Sigmoid colon (tissue), 7 donors: ENCODE results near the gene ACO2. TPM values are rescaled to one million over a fixed set of nuclear protein-coding genes. Genes with fewer than 3 reads are reported as not detected.
A peak's percentile ranks its signal among the peaks of the same experiment; 100 is the strongest.
"Not testable (repeated sequence)": the region's sequence is repeated elsewhere in the genome, so short reads cannot be mapped to it uniquely, and the experiment has no call there.

Experiments used
- DNase-seq: peaks from one replicate; pipeline ENCODE4 v3.0.0-alpha.2; 2019
- H3K27ac ChIP-seq, 4 donors: fragments of 200-600 bp; sonication (generic); one replicate each; pipeline ENCODE4 v1.5.1; 2016 to 2019; ENCODE audit warnings: mild to moderate bottlenecking in 1 of 4
- H3K27me3 ChIP-seq, 3 donors: fragments of 200-600 bp; sonication (generic); one replicate each; pipeline ENCODE4 v1.5.1; 2019; ENCODE audit warnings: mild to moderate bottlenecking in 1 of 3
- H3K36me3 ChIP-seq, 4 donors: fragments of 200-600 bp; sonication (generic); one replicate each; pipeline ENCODE4 v1.5.1; 2016 to 2019
- H3K4me1 ChIP-seq, 4 donors: fragments of 200-600 bp; sonication (generic); one replicate each; pipeline ENCODE4 v1.5.1; 2017 to 2019
- H3K4me3 ChIP-seq, 4 donors: fragments of 200-600 bp; sonication (generic); one replicate each; pipeline ENCODE4 v1.5.1; 2017 to 2019; ENCODE audit warnings: mild to moderate bottlenecking in 2 of 4, moderate library complexity in 1 of 4
- H3K9me3 ChIP-seq, 4 donors: fragments of 200-600 bp in 3 of 4; sonication (generic) in 3 of 4; one replicate each; pipeline versions ENCODE4 v1.5.1 to v1.6.1; 2013 to 2019
- EP300 ChIP-seq, 4 donors: sonication (generic); formaldehyde crosslinking; IDR thresholded peaks; one replicate each; pipeline ENCODE4 v1.6.1; 2017; ENCODE audit warnings: antibody characterized with exemption in 4 of 4
- POLR2A ChIP-seq, 2 donors: fragments of 450-650 bp; IDR thresholded peaks; one replicate each; pipeline ENCODE4 v1.6.1; 2016; ENCODE audit warnings: antibody characterized with exemption in 2 of 2, mild to moderate bottlenecking in 2 of 2, moderate library complexity in 2 of 2
- POLR2AphosphoS5 ChIP-seq, 4 donors: sonication (generic); formaldehyde crosslinking; IDR thresholded peaks; one replicate each; pipeline ENCODE4 v1.6.1; 2017; ENCODE audit warnings: antibody characterized with exemption in 4 of 4
- WGBS, 2 donors: extraction: QIAGEN DNeasy Blood & Tissue Kit; methylation state at CpG; one replicate each; pipeline ENCODE4 v1.1.7; 2013; 5-methylcytosine and 5-hydroxymethylcytosine counted together
- intact Hi-C: fragments of 100-400 bp; cut with DNase I; formaldehyde crosslinking; loops from one replicate; pipeline ENCODE4 v1.15.1; 2023
- polyA plus RNA-seq, 3 donors: library from polyadenylated mRNA; stranded (reverse); fragments of 200-250 nt; gene quantifications; one replicate each; pipeline ENCODE4 v1.2.3, GENCODE V29; 2013
- total RNA-seq, 4 donors: library from RNA; depleted of rRNA; stranded (reverse); fragments of >200 nt; gene quantifications; one replicate each; pipeline ENCODE4 v1.1.0, GENCODE V29; 2016
- TF ChIP-seq, protein P1 (sequence below), 4 experiments: fragments of 450-650 bp in 3 of 4; fragments of 200-600 bp in 1 of 4; IDR thresholded peaks; one replicate each; pipeline ENCODE4 v1.5.1; 2016 to 2019; ENCODE audit warnings: antibody characterized with exemption in 4 of 4, mild to moderate bottlenecking in 3 of 4, moderate library complexity in 2 of 4
- donor health status: healthy with polysubstance abuse.
- donor health status: Bipolar disorder and iron deficiency.
- donor health status: healthy.

ACO2 gene
- total and polyA plus RNA-seq, 7 donors = 67.3 to 157 (median 90.3) TPM

DNA sequence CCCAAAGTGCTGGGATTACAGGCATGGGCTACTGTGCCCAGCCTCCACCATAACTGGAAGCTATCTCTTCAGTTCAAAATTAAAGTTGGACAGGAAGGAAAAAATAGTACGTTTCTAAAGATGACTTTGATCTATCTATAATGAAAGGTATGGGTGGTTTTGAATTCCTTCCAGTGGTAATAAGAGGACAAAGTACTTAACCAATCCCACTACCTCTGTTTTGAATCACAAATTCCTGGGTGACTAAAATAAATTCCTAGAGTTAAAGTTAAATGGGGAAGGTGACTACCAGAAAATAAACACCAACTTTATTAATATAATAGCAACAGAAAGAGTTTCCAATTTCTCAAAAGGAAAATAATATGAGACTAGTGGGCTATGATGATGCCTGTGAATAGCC, 9.5 kb upstream of the ACO2 start:
- Histone ChIP-seq H3K36me3 (peaks cover 13 to 64% (median 34%) of the 10 kb centered on the region in 4 donors), H3K27me3 (no peaks in the 10 kb centered on the region), H3K4me3 (no peak overlapping the region), H3K9me3 (no peaks in the 10 kb centered on the region), H3K4me1 (peaks cover 0 to 4% (median 0%) of the 10 kb centered on the region in 4 donors), H3K27ac (peak overlapping the region in 3 of 4 donors; percentile 26 to 68 (median 43))
- TF ChIP-seq POLR2AphosphoS5 (IDR thresholded peaks at IDR 0.05) = no peak
- TF ChIP-seq, protein P1, sequence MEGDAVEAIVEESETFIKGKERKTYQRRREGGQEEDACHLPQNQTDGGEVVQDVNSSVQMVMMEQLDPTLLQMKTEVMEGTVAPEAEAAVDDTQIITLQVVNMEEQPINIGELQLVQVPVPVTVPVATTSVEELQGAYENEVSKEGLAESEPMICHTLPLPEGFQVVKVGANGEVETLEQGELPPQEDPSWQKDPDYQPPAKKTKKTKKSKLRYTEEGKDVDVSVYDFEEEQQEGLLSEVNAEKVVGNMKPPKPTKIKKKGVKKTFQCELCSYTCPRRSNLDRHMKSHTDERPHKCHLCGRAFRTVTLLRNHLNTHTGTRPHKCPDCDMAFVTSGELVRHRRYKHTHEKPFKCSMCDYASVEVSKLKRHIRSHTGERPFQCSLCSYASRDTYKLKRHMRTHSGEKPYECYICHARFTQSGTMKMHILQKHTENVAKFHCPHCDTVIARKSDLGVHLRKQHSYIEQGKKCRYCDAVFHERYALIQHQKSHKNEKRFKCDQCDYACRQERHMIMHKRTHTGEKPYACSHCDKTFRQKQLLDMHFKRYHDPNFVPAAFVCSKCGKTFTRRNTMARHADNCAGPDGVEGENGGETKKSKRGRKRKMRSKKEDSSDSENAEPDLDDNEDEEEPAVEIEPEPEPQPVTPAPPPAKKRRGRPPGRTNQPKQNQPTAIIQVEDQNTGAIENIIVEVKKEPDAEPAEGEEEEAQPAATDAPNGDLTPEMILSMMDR (IDR thresholded peaks at IDR 0.05) = no peak
- no peak for TF ChIP-seq EP300 (IDR thresholded peaks at IDR 0.05)
- no peak for TF ChIP-seq POLR2A (IDR thresholded peaks at IDR 0.05)
- WGBS, 2 donors = 50 to 63% methylated on average over 1 of the region's 1 CpG
- intact Hi-C loops = no loop called here
- no peak for DNase-seq

DNA sequence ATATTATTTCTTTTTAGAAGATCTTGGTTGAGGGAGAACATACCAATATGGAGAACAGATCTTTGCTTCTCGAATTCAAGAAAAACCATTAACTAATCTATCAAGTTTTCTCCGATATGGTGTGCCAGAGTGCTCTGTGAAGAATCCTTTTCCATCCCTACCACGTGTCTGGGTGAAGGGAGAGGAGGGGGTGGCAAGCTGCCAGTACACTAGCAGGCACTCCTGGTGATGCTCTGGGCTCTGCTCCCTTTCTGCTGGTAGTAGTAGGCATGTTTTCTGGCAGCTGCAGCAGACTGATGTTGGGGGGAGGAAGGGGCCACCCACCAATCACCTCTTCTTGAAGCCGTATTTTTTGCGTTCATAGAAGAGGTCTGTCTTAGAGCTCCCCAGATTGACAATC, 8.8 kb upstream of the ACO2 start:
- H3K36me3 ChIP-seq = peaks cover 17 to 70% (median 41%) of the 10 kb centered on the region in 4 donors
- WGBS, 2 donors = 81 to 84% methylated on average over 5 of the region's 5 CpGs
- H3K4me1 ChIP-seq, H3K9me3 ChIP-seq, intact Hi-C loops, H3K27me3 ChIP-seq, H3K4me3 ChIP-seq: not testable (repeated sequence)
- peak; percentile 88 for DNase-seq
- H3K27ac ChIP-seq = peak overlapping the region in 3 of 4 donors; percentile 26 to 68 (median 43)
- peak in 1 of 4 donors; percentile 22 for TF ChIP-seq POLR2AphosphoS5 (IDR thresholded peaks at IDR 0.05)

DNA sequence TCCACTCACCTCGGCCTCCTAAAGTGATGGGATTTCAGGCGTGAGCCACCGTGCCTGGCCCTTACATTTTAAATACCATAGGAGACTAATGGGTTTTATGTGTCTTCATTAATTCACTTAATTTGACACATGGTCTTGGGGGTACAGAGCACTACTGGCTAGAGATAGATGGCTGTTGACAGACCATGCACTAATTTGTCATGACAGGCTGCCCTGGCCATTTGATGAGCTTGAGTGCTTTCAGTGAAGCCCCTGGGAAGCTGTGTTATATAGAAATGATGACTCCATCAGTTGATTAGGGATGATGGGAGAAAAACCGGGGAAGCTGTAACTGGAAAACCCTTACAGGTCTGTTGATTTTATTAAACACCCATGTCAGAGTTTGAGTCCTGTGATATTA, 7.0 kb upstream of the ACO2 start:
- DNase-seq = no peak
- no peak for TF ChIP-seq POLR2A (IDR thresholded peaks at IDR 0.05)
- no peak for TF ChIP-seq POLR2AphosphoS5 (IDR thresholded peaks at IDR 0.05)
- no peak for TF ChIP-seq EP300 (IDR thresholded peaks at IDR 0.05)
- TF ChIP-seq, protein P1 (IDR thresholded peaks at IDR 0.05) = no peak
- H3K4me3 ChIP-seq = no peak overlapping the region
- H3K4me1 ChIP-seq = peaks cover 0 to 6% (median 3%) of the 10 kb centered on the region in 4 donors
- intact Hi-C loops = no loop called here
- WGBS, 2 donors = 90 to 97% methylated on average over 4 of the region's 4 CpGs
- no peak overlapping the region for H3K27ac ChIP-seq
- H3K27me3 ChIP-seq = no peaks in the 10 kb centered on the region
- H3K36me3 ChIP-seq = peaks cover 34 to 89% (median 56%) of the 10 kb centered on the region in 4 donors
- no peaks in the 10 kb centered on the region for H3K9me3 ChIP-seq

DNA sequence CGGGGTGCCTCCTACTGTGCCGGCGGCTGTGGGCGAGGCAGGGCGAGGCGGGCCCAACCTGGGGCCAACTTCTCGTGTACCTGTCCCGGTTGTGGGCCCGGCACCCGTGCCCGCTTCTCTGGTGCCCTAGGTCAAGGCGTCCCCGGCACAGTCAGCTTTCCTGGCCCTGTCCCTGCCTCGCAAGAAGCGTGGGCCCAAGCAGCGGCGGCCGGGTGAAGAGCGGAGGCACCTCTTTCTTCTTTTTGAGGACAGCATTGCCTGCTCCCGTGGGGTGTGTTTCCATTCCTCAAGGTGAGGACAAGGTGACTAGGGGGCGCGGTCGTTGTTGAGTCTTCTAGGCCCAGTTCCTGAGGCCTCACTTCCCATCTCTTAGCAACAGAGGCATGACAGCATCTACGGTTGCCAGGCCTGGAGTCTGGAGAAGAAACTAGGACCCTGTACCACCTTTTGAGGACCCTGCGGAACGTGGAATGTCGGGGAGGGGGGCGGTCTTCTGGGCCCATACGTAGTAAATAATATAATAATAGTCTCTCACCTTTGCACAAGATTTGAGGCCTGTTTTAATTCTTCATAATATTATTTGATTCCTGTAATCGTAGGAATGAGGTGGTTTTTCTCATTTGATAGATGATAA, 418 bp downstream of the ACO2 start:
- TF ChIP-seq POLR2AphosphoS5 (IDR thresholded peaks at IDR 0.05) = no peak
- no peak for TF ChIP-seq POLR2A (IDR thresholded peaks at IDR 0.05)
- TF ChIP-seq, protein P1 (IDR thresholded peaks at IDR 0.05) = no peak
- TF ChIP-seq EP300 (IDR thresholded peaks at IDR 0.05) = no peak
- DNase-seq = peak; percentile 70
- H3K9me3 ChIP-seq = no peaks in the 10 kb centered on the region
- peaks cover 0 to 54% (median 39%) of the 10 kb centered on the region in 4 donors for H3K4me1 ChIP-seq
- H3K36me3 ChIP-seq = peaks cover 19 to 33% (median 27%) of the 10 kb centered on the region in 4 donors
- WGBS, 2 donors = 0 to 1% methylated on average over 30 of the region's 30 CpGs
- no peaks in the 10 kb centered on the region for H3K27me3 ChIP-seq
- intact Hi-C loops = loop anchor here (1.0 kb wide), 1 partner anchor 23 kb away; the partner anchor contains the start of gene TOB2
- H3K27ac ChIP-seq = peak overlapping the region; percentile 91 to 98 (median 96)
- peak overlapping the region; percentile 68 to 99 (median 92) for H3K4me3 ChIP-seq

DNA sequence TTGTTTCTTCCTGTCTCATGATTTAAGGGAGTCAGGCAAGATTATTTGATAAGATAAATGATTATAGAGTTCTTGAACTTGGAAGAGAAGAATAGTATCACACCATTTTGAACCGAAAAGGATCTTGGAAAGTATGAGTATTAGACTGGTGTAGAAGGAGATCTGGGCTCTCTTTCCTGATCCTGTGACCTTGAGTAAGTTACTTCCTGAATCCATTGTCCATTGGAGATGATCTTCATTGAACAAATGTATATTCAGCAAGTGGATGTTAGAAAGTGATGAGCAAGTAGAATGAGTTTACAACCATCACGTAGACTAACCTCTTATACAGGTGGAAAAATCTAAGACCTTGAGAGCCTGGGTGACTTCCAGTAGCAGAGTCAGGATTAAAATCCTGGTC, 2.0 kb downstream of the ACO2 start:
- Histone ChIP-seq H3K27ac (peak overlapping the region in 2 of 4 donors; percentile 95 to 98), H3K4me3 (no peak overlapping the region), H3K4me1 (peaks cover 0 to 54% (median 39%) of the 10 kb centered on the region in 4 donors), H3K36me3 (peaks cover 4 to 18% (median 13%) of the 10 kb centered on the region in 4 donors), H3K9me3 (no peaks in the 10 kb centered on the region), H3K27me3 (no peaks in the 10 kb centered on the region)
- no peak for DNase-seq
- no peak for TF ChIP-seq POLR2AphosphoS5 (IDR thresholded peaks at IDR 0.05)
- TF ChIP-seq POLR2A (IDR thresholded peaks at IDR 0.05) = no peak
- TF ChIP-seq, protein P1 (IDR thresholded peaks at IDR 0.05) = no peak
- TF ChIP-seq EP300 (IDR thresholded peaks at IDR 0.05) = no peak
- intact Hi-C loops = no loop called here
- WGBS, 2 donors = 77 to 88% methylated on average over 2 of the region's 2 CpGs
